Spleen (tissue), 7 donors: ENCODE data around the gene ZNF160.

Experiments
- CTCF ChIP-seq, 11 experiments: fragments of 200-600 bp in 7 of 11; fragments of 450-650 bp in 4 of 11; sonication (generic) in 4 of 11; IDR thresholded peaks in 8 of 11; conservative IDR thresholded peaks in 3 of 11; 1 replicate in 7 of 11; 2 replicates in 4 of 11; pipeline versions ENCODE4 v1.4.0 to v1.8.0; 2016 to 2021; ENCODE audit warnings: antibody characterized with exemption in 11 of 11, inconsistent platforms in 4 of 11, mild to moderate bottlenecking in 1 of 11
- POLR2A ChIP-seq, 3 donors: fragments of 450-650 bp; IDR thresholded peaks; one replicate each; pipeline ENCODE4 v1.5.1; 2017; ENCODE audit warnings: antibody characterized with exemption in 3 of 3, mild to moderate bottlenecking in 1 of 3
- POLR2AphosphoS5 ChIP-seq, 3 donors: sonication (generic); formaldehyde crosslinking; IDR thresholded peaks; one replicate each; pipeline ENCODE4 v1.5.1; 2017; ENCODE audit warnings: antibody characterized with exemption in 3 of 3
- donor health status: DM: no; HTN: no; CAD: no; lungs with moderate emphysema.
- donor health status: DM: no; HTN: no; CAD: no.
- donor health status: DM: no; HTN: no; CAD: no.

GRCh38 chr19:53034948-53035675 lies 68.1 kb downstream of the ZNF160 start:
- TF ChIP-seq POLR2A (IDR thresholded peaks at IDR 0.05) (no peak), CTCF (IDR thresholded peaks at IDR 0.05 in 8 of 11, conservative IDR thresholded peaks at IDR 0.05 in 3 of 11) (no peak), POLR2AphosphoS5 (IDR thresholded peaks at IDR 0.05) (no peak)
